ENCODE results near the gene INS.
"Not testable (repeated sequence)": the region's sequence is repeated elsewhere in the genome, so short reads cannot be mapped to it uniquely, and the experiment has no call there.

The INS gene

GRCh38 chr11:2180789-2181370 lies 19.9 kb upstream of the INS start:
- DNase-seq = no peak

- DNase-seq = no peak
Observed at GRCh38 chr11:2180347-2180746, 19.3 kb upstream of the INS start.

- DNase-seq = no peak
Observed at GRCh38 chr11:2179516-2179915, 18.5 kb upstream of the INS start.

GRCh38 chr11:2178906-2179494 lies 18.0 kb upstream of the INS start:
- no peak for DNase-seq

- DNase-seq = not testable (repeated sequence)
Observed at GRCh38 chr11:2178055-2178773, 17.2 kb upstream of the INS start.

- no peak for DNase-seq
Observed at GRCh38 chr11:2177076-2177475, 16.1 kb upstream of the INS start.

- no peak for DNase-seq
Observed at GRCh38 chr11:2176389-2176900, 15.4 kb upstream of the INS start.

- DNase-seq = no peak
Observed at GRCh38 chr11:2175659-2176058, 14.7 kb upstream of the INS start.

GRCh38 chr11:2174361-2174760 lies 13.4 kb upstream of the INS start:
- DNase-seq = no peak

- no peak for DNase-seq
Observed at GRCh38 chr11:2173761-2174160, 12.8 kb upstream of the INS start.

GRCh38 chr11:2173150-2173693 lies 12.2 kb upstream of the INS start:
- no peak for DNase-seq

GRCh38 chr11:2172676-2173075 lies 11.7 kb upstream of the INS start:
- no peak for DNase-seq

GRCh38 chr11:2171591-2172003 lies 10.6 kb upstream of the INS start, which contains the start of gene TH:
TSS of gene TH (minus strand) at chr11:2171815. CDS start at chr11:2171786, 29 bp downstream.
- no peak for DNase-seq

- DNase-seq = no peak
Observed at GRCh38 chr11:2169626-2170570, 8.9 kb upstream of the INS start.

GRCh38 chr11:2169005-2169378 lies 8.0 kb upstream of the INS start:
- no peak for DNase-seq

GRCh38 chr11:2168286-2169004 lies 7.4 kb upstream of the INS start:
- DNase-seq = no peak

GRCh38 chr11:2167141-2168045 lies 6.4 kb upstream of the INS start:
- no peak for DNase-seq

- peak in 1 of 4 experiments; percentile 37 for DNase-seq
Observed at GRCh38 chr11:2166091-2166851, 5.3 kb upstream of the INS start.

- DNase-seq = no peak
Observed at GRCh38 chr11:2165571-2165970, 4.6 kb upstream of the INS start.

Data from activated naive CD4-positive, alpha-beta T cell (primary cell).